Left lung (tissue), 10 donors: ENCODE measurements around the gene SLC5A5. TPM values are rescaled to one million over a fixed set of nuclear protein-coding genes. Genes with fewer than 3 reads are reported as not detected.

Source experiments
- ATAC-seq: fragments of 200-7000 bp; cut with Tn5 transposase; one replicate; pipeline ENCODE4 v1.9.1; 2020; ENCODE audit warnings: moderate library complexity
- DNase-seq, 4 donors: peaks; one replicate each; pipeline ENCODE4 v3.0.0-alpha.2; 2013 to 2020
- H3K27ac ChIP-seq, 2 donors: fragments of 200-600 bp; sonication (generic) in 1 of 2; one replicate each; pipeline versions ENCODE4 v1.5.0 to v1.8.0; 2020 to 2021
- H3K27me3 ChIP-seq, 2 donors: fragments of 200-600 bp; sonication (generic) in 1 of 2; one replicate each; pipeline versions ENCODE4 v1.5.0 to v1.8.0; 2020 to 2021
- H3K36me3 ChIP-seq, 2 donors: fragments of 200-600 bp; sonication (generic) in 1 of 2; one replicate each; pipeline versions ENCODE4 v1.5.0 to v1.8.0; 2020 to 2021
- H3K4me1 ChIP-seq, 2 donors: fragments of 200-600 bp; one replicate each; pipeline ENCODE4 v1.8.0; 2021
- H3K4me3 ChIP-seq, 2 donors: fragments of 200-600 bp; sonication (generic) in 1 of 2; one replicate each; pipeline versions ENCODE4 v1.5.0 to v1.8.0; 2020 to 2021; ENCODE audit warnings: mild to moderate bottlenecking in 1 of 2
- H3K9me3 ChIP-seq, 2 donors: fragments of 200-600 bp; sonication (generic) in 1 of 2; one replicate each; pipeline versions ENCODE4 v1.5.0 to v1.8.0; 2020 to 2021
- intact Hi-C, 2 donors: fragments of 100-400 bp; cut with DNase I; formaldehyde crosslinking; loops; one replicate each; pipeline versions ENCODE4 v1.11.2 to v1.14.2; 2022
- polyA plus RNA-seq, 6 donors: library from polyadenylated mRNA; unstranded; fragments of 120-200 nt; gene quantifications; one replicate each; pipeline ENCODE4 v1.2.1, GENCODE V29; 2013; ENCODE audit not compliant: insufficient read length in 6 of 6
- total RNA-seq, 2 donors: library from RNA; stranded (reverse); fragmentation: NEBNext Ultra II Directional; extraction: Animal tissue kit (Norgen Biotek cat#: 25700); gene quantifications; one replicate each; pipeline ENCODE4 v1.2.1, GENCODE V29; 2021
- TF ChIP-seq, protein P1 (sequence below), 2 donors: fragments of 200-600 bp; sonication (generic) in 1 of 2; IDR thresholded peaks; one replicate each; pipeline versions ENCODE4 v1.5.0 to v1.8.0; 2021; ENCODE audit warnings: antibody characterized with exemption in 2 of 2
- donor health status: DM: no; HTN: yes; CAD: no.
- donor health status: DM: no; HTN: no; CAD: no.

SLC5A5 gene
- total and polyA plus RNA-seq, 8 donors: 0.06 to 0.55 (median 0.09) TPM; not detected in 1

DNA sequence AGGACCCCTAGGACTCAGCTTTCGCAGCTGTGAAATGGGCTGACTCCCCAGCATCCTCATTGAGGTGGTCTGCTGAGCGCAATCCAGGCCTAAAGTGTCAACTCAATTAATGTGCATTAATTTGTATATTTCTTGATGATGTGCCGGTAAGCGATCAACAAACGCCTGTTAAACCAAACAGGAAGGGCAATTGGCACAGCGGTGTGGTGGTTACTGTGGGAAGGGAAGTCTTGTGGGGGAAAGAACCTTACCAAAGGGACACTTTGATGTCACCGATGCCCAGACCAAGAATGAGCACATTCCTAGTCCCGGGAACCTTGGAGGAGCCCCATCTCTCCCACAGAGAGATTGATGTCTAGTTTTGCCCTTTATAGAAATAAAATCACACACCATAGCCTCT lies 25.6 kb upstream of the SLC5A5 start:
- TF ChIP-seq, protein P1, sequence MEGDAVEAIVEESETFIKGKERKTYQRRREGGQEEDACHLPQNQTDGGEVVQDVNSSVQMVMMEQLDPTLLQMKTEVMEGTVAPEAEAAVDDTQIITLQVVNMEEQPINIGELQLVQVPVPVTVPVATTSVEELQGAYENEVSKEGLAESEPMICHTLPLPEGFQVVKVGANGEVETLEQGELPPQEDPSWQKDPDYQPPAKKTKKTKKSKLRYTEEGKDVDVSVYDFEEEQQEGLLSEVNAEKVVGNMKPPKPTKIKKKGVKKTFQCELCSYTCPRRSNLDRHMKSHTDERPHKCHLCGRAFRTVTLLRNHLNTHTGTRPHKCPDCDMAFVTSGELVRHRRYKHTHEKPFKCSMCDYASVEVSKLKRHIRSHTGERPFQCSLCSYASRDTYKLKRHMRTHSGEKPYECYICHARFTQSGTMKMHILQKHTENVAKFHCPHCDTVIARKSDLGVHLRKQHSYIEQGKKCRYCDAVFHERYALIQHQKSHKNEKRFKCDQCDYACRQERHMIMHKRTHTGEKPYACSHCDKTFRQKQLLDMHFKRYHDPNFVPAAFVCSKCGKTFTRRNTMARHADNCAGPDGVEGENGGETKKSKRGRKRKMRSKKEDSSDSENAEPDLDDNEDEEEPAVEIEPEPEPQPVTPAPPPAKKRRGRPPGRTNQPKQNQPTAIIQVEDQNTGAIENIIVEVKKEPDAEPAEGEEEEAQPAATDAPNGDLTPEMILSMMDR (IDR thresholded peaks at IDR 0.05): no peak
- ATAC-seq (no peak), DNase-seq (no peak)
- Histone ChIP-seq H3K9me3 (no peaks in the 10 kb centered on the region), H3K27ac (peak overlapping the region in 1 of 2 donors; percentile 96), H3K27me3 (peaks cover 0 to 20% of the 10 kb centered on the region in 2 donors), H3K4me3 (peak overlapping the region in 1 of 2 donors; percentile 53), H3K36me3 (peaks cover 0 to 27% of the 10 kb centered on the region in 2 donors), H3K4me1 (peaks cover 0 to 81% of the 10 kb centered on the region in 2 donors)
- intact Hi-C loops: no loop called here

DNA sequence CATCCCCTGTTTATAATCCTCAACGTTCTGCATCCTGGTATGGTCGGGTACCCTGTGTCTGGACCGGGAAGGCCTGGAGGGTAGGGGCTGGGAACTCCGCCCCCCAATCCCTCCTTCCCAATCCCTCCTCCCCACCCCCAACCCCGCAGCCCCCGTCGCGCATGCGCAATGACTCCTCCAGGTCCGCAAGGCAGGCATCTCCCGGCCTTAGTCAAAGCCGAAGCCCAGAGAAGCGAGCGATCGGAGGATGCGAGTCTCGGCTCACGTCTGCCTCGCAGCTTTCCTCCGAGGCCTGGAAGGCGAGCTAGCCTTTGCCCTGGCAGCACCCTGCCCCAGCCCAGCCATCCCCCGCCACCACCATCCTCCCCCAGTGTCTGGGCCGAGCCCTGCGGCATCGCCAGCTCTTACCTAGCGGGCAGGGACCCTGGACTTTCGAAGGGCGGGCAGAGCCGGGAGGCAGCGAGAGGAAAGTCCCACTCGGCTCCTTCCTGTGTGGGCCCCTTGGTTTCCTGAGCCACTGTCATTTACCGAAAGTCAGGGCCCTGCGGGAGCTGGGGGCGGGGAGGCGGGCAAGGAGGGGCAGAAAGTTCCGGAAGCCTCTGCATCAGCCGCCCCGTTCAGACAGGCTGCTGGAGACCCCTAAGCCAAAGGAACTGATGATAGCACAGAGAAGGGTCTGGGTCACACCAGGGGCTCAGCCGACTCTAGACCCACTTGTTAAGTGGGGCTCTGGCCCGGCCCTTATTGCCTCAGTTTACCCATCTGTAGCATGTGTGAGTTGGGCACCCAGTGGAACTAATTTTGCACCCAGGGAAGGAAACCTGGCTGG lies 24.0 kb upstream of the SLC5A5 start, which contains the start of gene JAK3:
Gene JAK3, minus strand, starts transcription at position 445 of the 829 bp plus-strand sequence. CDS start 3,565 bp downstream, outside the sequence.
- peaks cover 0 to 4% of the 10 kb centered on the region in 2 donors for H3K27me3 ChIP-seq
- intact Hi-C loops: no loop called here
- H3K4me1 ChIP-seq: peaks cover 0 to 80% of the 10 kb centered on the region in 2 donors
- peaks cover 0 to 11% of the 10 kb centered on the region in 2 donors for H3K36me3 ChIP-seq
- DNase-seq: peak; percentile 53 to 91 (median 72)
- TF ChIP-seq, protein P1 (IDR thresholded peaks at IDR 0.05): no peak
- peak within 1 kb of the TSS; percentile 32 to 53 for H3K4me3 ChIP-seq
- no peaks in the 10 kb centered on the region for H3K9me3 ChIP-seq
- H3K27ac ChIP-seq: peak within 1 kb of the TSS; percentile 85 to 96
- peak; percentile 62 for ATAC-seq

DNA sequence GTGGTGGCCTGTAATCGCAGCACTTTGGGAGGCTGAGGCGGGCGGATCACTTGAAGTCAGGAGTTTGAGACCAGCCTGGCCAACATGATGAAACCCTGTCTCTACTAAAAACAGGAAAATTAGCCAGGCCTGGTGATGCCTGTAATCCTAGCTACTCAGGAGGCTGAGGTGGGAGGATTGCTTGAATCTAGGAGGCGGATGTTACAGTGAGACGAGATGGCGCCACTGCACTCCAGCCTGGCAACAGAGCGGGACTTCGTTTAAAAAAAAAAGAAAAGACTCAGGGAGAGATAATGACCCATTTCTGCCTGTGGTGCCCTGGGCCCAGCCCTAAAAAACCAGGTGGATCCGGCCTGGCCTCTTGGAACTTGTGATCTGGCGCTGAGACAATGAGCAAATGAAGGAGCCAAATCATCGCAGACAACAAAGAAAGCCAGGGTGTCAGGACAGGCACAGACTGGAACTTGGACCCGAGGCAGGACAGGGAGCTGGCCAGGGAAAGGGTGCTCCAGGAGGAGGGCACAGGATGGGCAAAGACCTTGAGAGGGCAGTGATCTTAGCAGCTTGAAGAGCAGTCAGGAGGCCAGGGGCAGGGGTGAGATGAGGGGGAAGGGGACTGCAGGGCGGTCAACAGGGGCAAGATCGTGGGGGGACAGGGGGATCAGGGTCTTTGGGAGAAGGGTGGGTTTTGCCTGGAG lies 23.0 kb upstream of the SLC5A5 start:
- Histone ChIP-seq H3K4me1 (peaks cover 0 to 72% of the 10 kb centered on the region in 2 donors), H3K27me3 (no peaks in the 10 kb centered on the region), H3K27ac (peak overlapping the region in 1 of 2 donors; percentile 96), H3K4me3 (no peak overlapping the region), H3K9me3 (no peaks in the 10 kb centered on the region), H3K36me3 (peaks cover 0 to 5% of the 10 kb centered on the region in 2 donors)
- TF ChIP-seq, protein P1 (IDR thresholded peaks at IDR 0.05): no peak
- DNase-seq (no peak), ATAC-seq (no peak)
- intact Hi-C loops: no loop called here

DNA sequence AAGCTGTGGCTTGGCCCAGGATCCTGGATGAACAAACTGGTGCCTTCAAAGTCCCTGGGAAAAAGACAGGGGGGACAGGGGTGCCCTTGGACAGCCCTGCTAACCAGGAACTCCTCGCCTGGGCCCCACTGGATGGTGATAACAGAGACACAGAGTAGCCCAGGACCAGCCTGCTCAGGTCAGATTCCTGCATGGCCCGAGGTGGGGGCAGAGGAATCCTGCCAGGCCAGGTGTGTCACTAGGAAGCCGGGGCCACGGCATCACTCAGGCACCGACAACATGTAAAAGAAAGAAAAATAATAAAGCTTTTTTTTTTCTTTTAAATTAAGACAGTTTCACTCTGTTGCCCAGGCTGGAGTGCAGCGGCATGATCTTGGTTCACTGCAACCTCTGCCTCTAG lies 17.7 kb upstream of the SLC5A5 start:
- intact Hi-C loops: loop anchor here in 1 of 2 donors (10.0 kb wide), 1 partner anchor 69 kb away; no protein-coding TSS in a partner anchor
- TF ChIP-seq, protein P1 (IDR thresholded peaks at IDR 0.05): no peak
- Histone ChIP-seq H3K27me3 (no peaks in the 10 kb centered on the region), H3K27ac (no peak overlapping the region), H3K9me3 (no peaks in the 10 kb centered on the region), H3K36me3 (no peaks in the 10 kb centered on the region), H3K4me3 (no peak overlapping the region), H3K4me1 (peaks cover 0 to 33% of the 10 kb centered on the region in 2 donors)
- ATAC-seq (no peak), DNase-seq (no peak)
